ENCODE data around the gene DUSP5.

The DUSP5 gene

DNA sequence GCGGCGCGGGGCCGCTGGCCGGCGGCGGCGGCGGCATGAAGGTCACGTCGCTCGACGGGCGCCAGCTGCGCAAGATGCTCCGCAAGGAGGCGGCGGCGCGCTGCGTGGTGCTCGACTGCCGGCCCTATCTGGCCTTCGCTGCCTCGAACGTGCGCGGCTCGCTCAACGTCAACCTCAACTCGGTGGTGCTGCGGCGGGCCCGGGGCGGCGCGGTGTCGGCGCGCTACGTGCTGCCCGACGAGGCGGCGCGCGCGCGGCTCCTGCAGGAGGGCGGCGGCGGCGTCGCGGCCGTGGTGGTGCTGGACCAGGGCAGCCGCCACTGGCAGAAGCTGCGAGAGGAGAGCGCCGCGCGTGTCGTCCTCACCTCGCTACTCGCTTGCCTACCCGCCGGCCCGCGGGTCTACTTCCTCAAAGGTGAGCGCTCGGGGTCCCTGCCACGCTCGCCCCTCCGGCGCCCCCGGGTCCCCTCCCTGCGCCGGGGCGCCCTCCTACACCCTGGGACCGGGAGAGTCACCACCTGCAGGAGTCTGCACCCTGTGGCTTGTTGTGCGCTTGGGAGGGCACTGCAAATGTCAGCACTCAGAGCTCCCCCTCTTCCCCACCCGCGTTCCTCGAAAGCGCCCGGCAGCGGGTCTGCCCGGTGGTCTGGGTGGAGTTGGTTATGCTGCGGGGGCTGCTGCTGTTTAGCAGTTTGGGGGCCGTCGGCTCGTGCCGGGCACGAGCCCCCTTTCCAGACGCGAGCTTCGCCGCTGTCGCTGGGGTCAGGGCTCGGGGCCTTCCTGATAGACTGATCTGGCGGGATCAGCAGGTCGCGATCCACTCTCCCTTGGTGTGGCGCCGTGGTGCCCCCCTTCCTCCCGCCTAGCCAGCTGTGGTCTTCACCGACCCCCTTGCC lies 627 bp downstream of the DUSP5 start:
- peak; percentile 41 for DNase-seq

DNA sequence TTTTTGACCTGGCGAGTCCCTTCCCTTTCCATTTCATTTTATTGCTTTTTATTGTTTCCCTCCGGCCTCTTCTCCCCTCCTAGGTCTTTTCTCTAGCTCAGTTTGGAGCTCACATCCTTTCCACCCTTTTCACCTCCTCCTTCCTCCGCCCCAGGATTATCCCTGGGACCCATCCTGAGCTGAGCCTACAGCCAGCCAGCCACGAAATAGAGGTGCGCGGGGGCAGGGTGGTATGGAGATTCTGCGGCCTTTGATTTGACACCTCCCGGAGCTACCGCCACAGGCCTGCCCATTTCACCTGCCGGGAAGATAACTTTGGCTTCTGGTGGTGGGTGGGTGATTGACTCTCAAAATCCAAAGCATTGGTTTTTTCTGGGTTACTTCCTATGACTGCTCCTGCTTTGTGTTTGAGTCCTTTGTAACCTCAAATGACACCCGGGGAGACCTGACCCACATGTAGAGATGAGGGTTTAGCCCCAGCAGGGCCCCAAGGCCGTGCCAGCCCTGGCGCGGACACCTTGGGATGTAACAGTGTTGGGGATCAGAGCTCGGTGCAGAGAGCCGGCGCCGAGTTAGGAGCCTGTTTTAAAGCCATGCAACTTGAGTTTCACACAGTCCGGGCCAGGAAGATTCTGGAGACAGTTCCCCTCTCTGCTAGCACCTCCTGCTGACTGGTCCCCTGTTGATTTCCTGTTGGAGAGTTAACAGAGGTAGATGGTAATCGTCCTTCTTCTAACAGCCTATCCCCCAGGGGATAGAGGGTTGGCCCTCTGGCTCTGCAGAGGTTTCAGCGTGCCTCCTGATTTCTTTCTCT lies 1.5 kb downstream of the DUSP5 start:
- peak; percentile 70 for DNase-seq
- in situ Hi-C loops (cut with MboI; ENCODE audit: low pct_unique_long_range_greater_than_20kb, low sequenced_read_pairs), result no loop called here

More for the DNA sequence above, 627 bp downstream of the DUSP5 start:
- in situ Hi-C loops (cut with MboI; ENCODE audit: low pct_unique_long_range_greater_than_20kb, low sequenced_read_pairs), result no loop called here

DNA sequence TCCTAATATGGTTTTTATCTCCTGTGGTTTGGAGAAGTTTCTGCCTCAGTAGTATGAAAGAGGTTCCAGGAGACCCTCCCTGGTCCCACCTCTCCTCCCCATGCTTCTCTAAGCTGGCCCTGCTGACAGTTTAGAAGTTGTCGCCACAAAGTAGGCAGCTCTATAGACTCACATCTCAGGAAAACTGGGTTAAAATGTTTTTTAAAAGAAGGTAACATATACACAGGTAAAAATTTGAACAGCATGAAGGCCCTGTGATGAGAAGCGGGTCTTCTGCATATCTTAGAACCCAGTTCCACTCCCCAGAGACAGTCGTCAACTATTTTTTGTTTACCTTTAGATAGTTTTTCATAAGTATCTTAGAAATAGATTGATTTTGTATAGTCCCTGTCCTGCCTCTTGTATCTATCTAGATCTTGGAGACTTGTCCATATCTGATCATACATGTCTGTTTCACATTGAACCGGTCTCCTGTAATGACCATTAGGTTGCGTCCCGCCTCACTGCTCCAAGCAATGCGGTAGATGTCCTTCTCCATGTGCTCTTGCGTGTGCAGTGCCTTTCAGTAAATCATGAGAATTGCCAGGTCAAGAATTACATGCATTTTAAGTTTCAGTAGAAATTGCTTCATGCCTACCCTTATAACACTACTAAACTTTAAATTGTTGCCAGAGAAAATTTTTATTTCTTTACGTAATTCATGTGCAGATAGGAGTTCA lies 2.2 kb downstream of the DUSP5 start:
- no peak for DNase-seq
- in situ Hi-C loops (cut with MboI; ENCODE audit: low pct_unique_long_range_greater_than_20kb, low sequenced_read_pairs), result no loop called here

DNA sequence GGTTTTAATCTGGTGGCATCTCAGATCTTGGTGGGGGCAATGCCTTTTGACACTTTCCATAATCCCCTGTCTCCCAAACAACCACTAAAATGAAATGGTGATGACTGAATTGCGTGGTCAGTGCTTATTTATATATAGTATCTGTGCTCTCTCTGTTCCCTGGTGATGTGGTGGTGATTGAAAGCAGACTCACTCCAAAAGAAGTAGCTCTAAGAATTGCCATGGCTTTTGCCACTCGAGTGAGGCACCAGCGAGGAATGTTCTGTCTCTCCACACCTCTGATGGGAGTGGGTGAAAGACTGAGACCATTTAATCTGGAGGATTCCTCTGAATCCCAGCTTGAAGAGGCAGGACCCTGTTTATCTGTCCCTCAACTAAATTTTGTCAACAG lies 2.8 kb downstream of the DUSP5 start:
- no peak for DNase-seq
- in situ Hi-C loops (cut with MboI; ENCODE audit: low pct_unique_long_range_greater_than_20kb, low sequenced_read_pairs), result no loop called here

DNA sequence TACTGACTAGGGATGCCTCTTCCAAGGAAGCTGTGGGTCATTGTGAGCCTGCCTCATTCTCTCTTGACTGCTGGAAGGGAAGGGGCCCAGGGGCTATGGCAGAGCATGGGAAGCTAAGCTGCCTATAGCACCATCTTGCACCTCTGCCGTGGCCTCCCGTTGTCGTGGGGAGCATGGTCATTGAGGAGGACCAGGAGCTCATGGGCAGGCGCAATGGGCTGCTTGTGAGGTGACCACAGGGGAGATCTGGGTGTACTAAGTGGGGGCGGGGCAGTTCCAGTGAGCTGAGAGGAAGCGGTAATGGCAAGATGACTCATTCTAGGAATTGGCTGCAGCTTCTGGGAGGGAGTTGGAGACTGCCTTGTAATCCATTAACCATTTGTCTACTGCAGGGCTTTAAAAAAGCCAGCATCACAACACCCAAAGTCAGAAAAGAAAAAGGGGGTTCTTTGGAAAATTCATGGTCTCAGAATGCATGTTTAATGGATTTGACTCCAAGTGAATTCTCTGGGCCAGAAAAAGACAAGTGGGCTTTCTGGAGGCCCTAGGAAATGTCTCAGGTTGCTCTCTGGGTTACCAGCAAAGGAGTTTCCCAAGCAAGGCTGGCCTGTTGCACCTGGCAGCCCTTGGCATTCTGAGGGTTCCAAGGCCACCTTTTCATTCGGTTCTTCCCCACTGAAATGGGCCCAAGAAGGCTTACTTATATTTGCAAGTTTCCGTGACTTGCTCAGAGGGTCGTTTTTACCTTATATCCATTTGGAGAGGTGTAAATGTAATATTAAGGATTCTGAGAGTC lies 3.6 kb downstream of the DUSP5 start:
- in situ Hi-C loops (cut with MboI; ENCODE audit: low pct_unique_long_range_greater_than_20kb, low sequenced_read_pairs), result no loop called here
- peak; percentile 81 for DNase-seq

DNA sequence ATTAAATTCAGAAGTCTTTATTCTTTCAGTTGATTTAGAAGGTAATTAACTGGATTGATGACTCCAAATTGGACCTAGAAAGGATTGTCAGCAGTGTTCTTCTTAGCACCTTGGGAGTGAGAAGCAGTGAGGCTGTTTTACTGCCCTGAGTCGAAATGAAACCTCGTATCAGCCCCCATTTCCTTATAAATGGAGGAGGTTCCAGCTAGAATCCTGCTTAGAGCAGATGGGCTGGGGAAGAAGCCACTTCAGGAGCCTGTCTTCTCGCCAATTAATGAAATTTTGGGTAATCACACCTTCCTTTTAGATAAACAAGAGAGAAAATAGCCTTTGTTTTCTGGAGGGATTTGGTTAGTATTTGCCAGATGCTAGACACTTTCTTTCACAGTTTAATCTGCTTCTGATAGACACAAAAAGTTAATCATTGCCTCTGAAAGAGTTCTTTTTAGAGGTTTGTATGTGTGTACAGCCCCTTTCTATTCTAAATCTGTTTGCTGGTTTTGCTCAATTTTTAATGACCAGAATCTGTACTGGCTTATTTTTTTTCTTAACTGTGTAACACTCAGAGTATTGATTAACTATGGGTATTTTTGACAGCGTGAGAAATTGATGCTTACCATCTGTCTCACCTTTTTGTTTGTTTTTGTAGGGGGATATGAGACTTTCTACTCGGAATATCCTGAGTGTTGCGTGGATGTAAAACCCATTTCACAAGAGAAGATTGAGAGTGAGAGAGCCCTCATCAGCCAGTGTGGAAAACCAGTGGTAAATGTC lies 4.6 kb downstream of the DUSP5 start:
- DNase-seq, result no peak
- in situ Hi-C loops (cut with MboI; ENCODE audit: low pct_unique_long_range_greater_than_20kb, low sequenced_read_pairs), result no loop called here

DNA sequence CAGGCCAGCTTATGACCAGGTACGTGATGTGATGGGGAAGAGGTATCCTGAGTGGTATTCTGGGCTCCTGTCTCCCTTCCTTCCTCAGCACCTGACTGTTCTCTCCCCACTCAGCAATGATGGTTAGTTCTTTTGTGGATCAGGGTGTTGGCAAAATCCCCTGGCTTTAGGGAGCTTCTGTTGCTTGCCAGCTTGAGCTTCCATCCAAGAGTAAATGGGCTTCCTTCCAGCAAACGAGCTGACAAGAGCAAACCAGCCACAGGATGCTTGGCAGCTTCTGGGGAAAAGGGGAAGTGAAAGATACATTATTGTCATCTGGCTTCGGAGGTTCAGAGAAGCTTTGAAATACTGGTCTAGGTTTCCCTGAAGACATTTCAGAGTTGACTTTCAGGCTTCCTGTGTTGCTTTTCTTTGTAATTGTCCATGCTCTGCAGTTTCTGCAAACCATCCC lies 5.2 kb downstream of the DUSP5 start:
- in situ Hi-C loops (cut with MboI; ENCODE audit: low pct_unique_long_range_greater_than_20kb, low sequenced_read_pairs), result no loop called here
- peak; percentile 91 for DNase-seq

DNA sequence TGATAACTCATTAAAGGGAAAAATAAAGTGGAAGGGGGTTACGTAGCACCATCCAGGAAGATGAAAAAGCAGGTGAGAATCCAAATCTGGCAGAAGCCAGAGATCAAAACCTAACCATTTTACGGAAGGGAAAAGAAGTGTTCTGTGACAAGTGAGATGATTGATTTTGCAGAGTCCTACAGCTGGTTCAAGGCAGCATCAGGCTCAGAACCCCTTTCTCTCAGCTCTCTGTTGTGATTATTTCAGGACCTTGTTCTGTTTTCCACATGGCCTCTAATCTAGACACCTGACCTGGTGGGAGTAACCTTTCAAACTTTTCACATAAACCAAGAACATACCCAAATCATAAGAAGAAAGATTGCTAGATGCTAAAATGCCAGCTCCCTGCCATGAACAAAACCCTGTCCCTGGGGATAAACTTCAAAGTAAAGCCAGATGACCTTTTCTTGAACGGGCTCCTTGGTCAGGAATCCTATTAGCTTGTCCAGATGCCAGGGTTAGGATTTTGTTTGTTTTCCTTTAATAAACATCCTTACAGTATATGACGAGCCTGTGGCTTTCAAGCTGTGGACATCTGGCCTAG lies 5.9 kb downstream of the DUSP5 start:
- DNase-seq, result no peak
- in situ Hi-C loops (cut with MboI; ENCODE audit: low pct_unique_long_range_greater_than_20kb, low sequenced_read_pairs), result no loop called here

DNA sequence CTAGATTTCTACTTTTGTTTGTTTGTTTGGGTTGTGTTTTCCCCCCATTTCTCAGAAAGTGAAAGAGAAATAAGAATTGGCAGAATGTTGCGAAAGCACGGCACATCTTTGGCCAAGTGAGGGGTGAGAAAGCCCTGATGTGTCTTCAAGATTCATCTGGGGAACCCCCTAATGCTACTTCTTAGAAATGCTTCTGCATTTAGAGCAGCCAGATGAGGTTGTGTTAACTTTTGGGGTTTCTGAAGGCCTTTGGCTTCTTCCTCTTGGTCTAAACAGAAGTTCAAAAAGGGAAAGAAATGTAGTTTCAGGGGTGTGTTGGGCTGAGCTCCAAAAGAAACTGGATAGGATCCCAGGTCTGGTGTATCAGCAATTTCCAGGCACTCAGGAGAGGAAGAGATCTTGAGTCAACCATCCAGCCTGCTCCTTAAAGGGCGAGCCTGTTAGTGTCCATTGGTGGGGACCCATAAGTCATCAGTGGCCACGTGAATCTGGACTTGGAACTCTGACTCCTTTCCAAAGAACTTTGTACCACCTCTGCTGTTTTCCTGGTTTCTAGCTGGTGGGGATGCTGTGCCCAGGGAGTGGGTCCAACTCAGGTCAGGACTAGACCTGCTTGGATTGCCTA lies 6.5 kb downstream of the DUSP5 start:
- in situ Hi-C loops (cut with MboI; ENCODE audit: low pct_unique_long_range_greater_than_20kb, low sequenced_read_pairs), result no loop called here
- DNase-seq, result peak; percentile 27

DNA sequence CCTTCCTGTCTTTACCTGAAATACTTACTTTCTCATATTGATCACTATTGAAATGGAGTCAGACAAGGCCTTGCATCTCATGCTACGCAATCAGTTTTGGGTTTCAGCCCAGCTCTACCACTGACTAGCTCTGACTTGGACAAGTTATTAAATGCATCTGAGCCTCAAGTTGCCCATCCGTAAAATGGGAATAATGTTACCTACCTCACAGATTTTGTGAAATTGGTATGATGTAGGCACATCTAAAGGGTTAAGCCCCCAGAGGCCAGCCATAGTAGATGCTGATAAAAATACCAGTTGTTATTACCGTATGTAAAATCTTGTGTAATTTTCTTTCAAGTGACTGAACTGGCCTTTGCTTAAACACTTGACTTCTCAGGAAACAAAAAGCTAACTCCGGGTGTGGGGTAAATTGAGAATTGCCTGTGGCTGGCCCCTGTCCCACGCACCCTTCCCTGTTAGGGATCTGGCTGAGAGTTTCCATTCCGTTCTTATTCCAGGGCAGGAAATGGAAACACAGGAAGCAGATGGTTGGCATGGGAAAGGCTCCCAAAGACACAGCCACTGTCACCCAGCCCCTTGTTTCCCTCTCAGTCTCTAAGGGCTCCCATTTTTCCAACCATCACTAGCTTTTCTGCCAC lies 7.5 kb downstream of the DUSP5 start:
- in situ Hi-C loops (cut with MboI; ENCODE audit: low pct_unique_long_range_greater_than_20kb, low sequenced_read_pairs), result no loop called here
- no peak for DNase-seq

DNA sequence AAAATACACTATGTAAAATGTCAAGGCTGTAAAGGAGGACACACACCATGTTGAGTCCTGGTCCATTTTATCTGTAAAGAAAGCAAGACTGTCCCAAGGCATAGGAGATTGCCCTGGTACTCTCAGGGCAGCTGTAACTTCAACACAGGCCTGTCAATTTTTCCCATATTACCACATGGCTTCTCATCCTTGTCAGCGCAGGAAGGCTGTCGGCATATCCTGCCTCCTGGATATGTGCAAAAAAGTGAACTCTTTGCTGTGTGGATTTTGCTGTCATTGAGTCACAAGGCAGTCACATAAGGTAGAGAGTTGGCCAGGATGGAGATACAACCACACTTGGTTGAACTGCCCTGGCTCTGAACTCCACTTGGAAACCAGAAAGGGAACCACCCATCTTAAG lies 8.7 kb downstream of the DUSP5 start:
- no peak for DNase-seq
- in situ Hi-C loops (cut with MboI; ENCODE audit: low pct_unique_long_range_greater_than_20kb, low sequenced_read_pairs), result no loop called here

DNA sequence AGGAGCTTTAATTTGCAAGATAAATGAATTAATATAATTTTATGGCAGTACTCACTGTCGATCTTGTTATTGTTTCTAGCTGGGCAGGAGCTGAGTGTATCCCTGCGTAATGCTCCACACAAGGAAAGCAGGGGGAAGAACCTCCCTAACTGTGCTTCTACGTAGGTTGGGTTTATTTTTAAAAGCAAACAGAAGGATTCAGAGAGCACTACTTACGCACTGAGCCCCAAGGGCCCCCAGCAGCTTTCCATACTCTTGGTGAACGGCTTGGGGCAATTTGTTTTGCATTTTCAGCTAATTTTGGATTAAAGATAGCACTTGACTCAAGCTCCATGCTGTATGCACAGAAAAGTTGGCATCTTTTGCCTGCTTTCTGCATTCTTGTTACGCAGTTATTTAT lies 9.6 kb downstream of the DUSP5 start:
- in situ Hi-C loops (cut with MboI; ENCODE audit: low pct_unique_long_range_greater_than_20kb, low sequenced_read_pairs), result no loop called here

DNA sequence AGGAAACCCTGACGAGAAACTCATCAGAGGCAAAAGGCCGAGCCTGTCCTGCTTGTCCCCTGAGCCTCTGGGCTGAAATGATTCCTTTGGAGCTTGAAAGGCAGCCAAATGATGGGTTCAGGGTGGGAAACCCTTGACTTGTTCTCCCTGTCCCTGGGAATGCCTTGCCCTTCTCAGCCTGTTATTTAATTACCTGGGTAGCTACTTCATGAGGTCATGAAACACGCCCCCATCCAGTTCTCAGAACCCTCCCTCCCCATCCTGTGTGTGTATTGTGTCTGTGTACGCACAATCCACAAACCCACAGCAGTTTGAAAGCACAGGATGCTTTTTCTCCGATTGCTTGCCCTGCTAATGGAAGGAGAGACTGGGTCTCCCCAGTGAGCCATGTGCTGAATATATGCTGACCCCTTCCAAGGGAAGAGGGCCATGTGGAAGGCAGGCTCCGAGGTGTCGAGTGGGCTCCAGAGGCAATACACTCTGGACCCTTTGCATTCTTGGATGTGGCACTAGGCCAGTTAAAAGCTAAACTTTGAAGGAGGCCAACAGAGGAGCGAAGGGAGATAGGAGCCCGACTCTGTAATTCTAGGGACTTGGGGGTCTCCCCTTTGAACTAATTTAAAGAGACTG lies 10.6 kb downstream of the DUSP5 start:
- in situ Hi-C loops (cut with MboI; ENCODE audit: low pct_unique_long_range_greater_than_20kb, low sequenced_read_pairs), result no loop called here
- no peak for DNase-seq

More for the DNA sequence above, 9.6 kb downstream of the DUSP5 start:
- no peak for DNase-seq

DNA sequence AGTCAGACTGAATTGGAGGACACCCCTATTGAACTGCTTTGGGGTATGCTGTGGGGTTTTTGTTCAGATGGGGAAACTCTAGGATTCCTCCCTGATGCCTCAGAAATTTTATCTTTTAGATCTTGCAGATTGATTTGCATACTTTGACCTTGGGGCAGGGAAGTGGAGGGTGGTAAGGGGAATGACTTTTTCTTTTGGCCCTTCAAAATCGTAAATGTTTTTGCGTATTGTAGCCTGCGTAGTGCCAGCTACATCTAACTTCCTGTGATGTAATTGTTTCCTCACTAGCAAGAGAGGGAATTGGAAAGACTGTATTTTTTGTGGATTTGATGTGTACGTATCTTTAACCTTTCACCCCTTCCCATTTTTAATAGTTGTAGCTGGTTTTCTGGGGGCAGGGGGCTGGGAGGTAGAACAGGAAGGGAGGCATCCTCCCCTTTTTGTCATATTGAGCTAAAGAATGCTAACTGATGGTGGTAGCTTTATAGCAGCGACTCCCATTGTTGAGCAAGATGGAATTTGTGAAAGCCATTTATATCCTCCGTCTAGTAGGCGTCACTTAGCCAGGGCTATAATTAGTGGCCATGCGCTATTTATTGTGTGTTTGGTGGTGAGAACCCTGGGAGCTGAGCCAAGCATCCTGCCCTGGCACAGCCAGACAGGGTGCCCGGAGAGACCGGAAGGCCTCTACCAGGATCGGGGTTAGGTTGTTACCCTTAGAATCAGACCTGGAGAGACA lies 11.3 kb downstream of the DUSP5 start:
- no peak for DNase-seq
- in situ Hi-C loops (cut with MboI; ENCODE audit: low pct_unique_long_range_greater_than_20kb, low sequenced_read_pairs), result no loop called here

DNA sequence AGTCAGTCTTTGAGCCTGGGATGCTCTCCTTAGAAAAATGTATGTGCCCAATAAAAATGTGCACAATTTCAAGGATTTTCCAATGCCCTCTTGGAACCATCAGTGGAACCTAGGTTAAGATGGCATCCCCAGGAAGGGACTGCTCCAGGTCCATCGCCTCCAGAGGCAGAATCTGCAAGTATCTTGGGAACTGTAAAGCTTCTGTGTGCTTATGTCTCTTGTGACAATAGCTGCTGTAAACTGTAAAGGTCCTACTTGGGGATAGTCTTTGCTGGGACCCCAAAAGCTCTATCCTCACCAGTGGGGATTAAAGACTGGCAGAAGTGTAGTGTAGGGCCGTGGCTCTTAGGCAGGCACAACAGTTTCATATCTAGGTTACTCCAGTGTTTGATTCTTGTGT lies 11.9 kb downstream of the DUSP5 start:
- in situ Hi-C loops (cut with MboI; ENCODE audit: low pct_unique_long_range_greater_than_20kb, low sequenced_read_pairs), result no loop called here
- DNase-seq, result no peak

DNA sequence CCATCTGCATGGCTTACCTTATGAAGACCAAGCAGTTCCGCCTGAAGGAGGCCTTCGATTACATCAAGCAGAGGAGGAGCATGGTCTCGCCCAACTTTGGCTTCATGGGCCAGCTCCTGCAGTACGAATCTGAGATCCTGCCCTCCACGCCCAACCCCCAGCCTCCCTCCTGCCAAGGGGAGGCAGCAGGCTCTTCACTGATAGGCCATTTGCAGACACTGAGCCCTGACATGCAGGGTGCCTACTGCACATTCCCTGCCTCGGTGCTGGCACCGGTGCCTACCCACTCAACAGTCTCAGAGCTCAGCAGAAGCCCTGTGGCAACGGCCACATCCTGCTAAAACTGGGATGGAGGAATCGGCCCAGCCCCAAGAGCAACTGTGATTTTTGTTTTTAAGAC lies 12.4 kb downstream of the DUSP5 start:
- in situ Hi-C loops (cut with MboI; ENCODE audit: low pct_unique_long_range_greater_than_20kb, low sequenced_read_pairs), result no loop called here
- no peak for DNase-seq
